Mucosa of stomach (tissue), 1 donor: Measurements from ENCODE around the gene TBL2.
"Not testable (repeated sequence)": the region's sequence is repeated elsewhere in the genome, so short reads cannot be mapped to it uniquely, and the experiment has no call there.

Experiments used
- H3K27me3 ChIP-seq: one replicate; pipeline ENCODE4 v1.7.0; 2013; ENCODE audit warnings: mild to moderate bottlenecking, low read length; ENCODE audit not compliant: control insufficient read depth, insufficient read depth
- H3K36me3 ChIP-seq: one replicate; pipeline ENCODE4 v1.7.0; 2013; ENCODE audit warnings: low read length; ENCODE audit not compliant: control insufficient read depth, insufficient read depth
- H3K4me1 ChIP-seq: one replicate; pipeline ENCODE4 v1.7.0; 2013; ENCODE audit warnings: mild to moderate bottlenecking, low read length; ENCODE audit not compliant: control insufficient read depth, insufficient read depth
- H3K4me3 ChIP-seq: one replicate; pipeline ENCODE4 v1.7.0; 2013; ENCODE audit warnings: low read length
- H3K9ac ChIP-seq: one replicate; pipeline ENCODE4 v1.7.0; 2013; ENCODE audit warnings: mild to moderate bottlenecking, low read length, moderate library complexity
- H3K9me3 ChIP-seq: one replicate; pipeline ENCODE4 v1.7.0; 2013; ENCODE audit warnings: mild to moderate bottlenecking, low read length, moderate library complexity; ENCODE audit not compliant: control insufficient read depth
- donor health status: Pancreatic carcinoma.

TBL2 gene

GRCh38 chr7:73560109-73560835 is 18.1 kb downstream of the TBL2 start:
- no peaks in the 10 kb centered on the region for H3K9me3 ChIP-seq
- no peaks in the 10 kb centered on the region for H3K27me3 ChIP-seq
- no peak overlapping the region for H3K4me3 ChIP-seq
- H3K9ac ChIP-seq = no peak overlapping the region
- H3K36me3 ChIP-seq = no peaks in the 10 kb centered on the region
- peaks cover 6% of the 10 kb centered on the region for H3K4me1 ChIP-seq

GRCh38 chr7:73557397-73558257 is 20.8 kb downstream of the TBL2 start, which contains the start of gene BCL7B:
TSS of gene BCL7B (minus strand) at chr7:73557690. CDS start at chr7:73557578, 112 bp downstream.
- peak within 1 kb of the TSS; percentile 44 for H3K4me3 ChIP-seq

GRCh38 chr7:73557108-73557396 is 21.3 kb downstream of the TBL2 start:
- no peaks in the 10 kb centered on the region for H3K9me3 ChIP-seq
- no peaks in the 10 kb centered on the region for H3K27me3 ChIP-seq
- H3K4me1 ChIP-seq = peaks cover 5% of the 10 kb centered on the region
- peak overlapping the region; percentile 31 for H3K4me3 ChIP-seq
- H3K9ac ChIP-seq = peak overlapping the region; percentile 91
- H3K36me3 ChIP-seq = peaks cover 3% of the 10 kb centered on the region

More at GRCh38 chr7:73557397-73558257, 20.8 kb downstream of the TBL2 start, which contains the start of gene BCL7B:
- Histone ChIP-seq H3K4me1 (peaks cover 5% of the 10 kb centered on the region), H3K27me3 (no peaks in the 10 kb centered on the region), H3K9me3 (no peaks in the 10 kb centered on the region), H3K36me3 (no peaks in the 10 kb centered on the region), H3K9ac (peak within 1 kb of the TSS; percentile 91)

DNA sequence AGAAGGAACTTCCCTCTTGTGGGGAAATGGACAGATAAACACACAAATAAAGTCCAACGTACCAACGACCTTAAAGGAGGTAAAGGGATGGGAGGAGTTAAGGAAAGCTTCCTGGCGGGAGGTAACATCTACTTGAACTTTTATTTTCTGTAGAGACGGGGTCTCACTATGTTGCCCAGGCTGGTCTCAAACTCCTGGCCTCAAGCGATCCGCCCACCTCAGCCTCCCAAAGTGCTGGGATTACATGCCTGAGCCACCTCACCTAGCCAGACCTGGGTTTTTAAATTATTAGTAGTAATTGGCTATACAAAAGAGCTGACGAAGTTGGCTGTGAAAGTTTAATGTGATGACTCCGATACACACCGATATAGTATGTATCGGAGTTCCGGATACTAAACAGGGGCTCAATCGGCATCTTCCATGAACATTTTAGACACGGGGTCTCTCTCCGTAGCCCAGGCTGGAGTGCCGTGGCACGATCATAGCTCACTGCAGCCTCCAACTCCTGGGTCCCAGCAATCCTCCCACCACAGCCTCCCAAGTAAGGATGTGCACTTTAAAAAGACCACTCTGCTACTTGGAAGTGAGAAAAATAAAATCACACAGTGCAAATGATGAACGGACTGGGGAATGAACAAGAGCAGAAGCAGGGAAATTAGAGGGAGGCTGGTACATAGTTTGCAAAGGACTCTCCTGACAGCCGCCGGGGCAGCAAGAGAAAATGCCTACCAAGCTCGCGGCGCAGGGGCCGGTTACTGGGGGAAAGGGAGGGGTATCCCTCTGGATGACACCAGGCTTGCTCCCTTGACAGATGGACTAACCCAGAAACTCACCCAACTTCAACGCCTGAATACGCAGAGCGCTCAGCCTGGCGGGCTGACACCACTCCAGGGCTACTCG is 21.9 kb downstream of the TBL2 start:
- H3K4me3 ChIP-seq = peak overlapping the region; percentile 31
- peaks cover 5% of the 10 kb centered on the region for H3K4me1 ChIP-seq
- H3K27me3 ChIP-seq = no peaks in the 10 kb centered on the region
- peak overlapping the region; percentile 91 for H3K9ac ChIP-seq
- H3K36me3 ChIP-seq = peaks cover 4% of the 10 kb centered on the region
- no peaks in the 10 kb centered on the region for H3K9me3 ChIP-seq

DNA sequence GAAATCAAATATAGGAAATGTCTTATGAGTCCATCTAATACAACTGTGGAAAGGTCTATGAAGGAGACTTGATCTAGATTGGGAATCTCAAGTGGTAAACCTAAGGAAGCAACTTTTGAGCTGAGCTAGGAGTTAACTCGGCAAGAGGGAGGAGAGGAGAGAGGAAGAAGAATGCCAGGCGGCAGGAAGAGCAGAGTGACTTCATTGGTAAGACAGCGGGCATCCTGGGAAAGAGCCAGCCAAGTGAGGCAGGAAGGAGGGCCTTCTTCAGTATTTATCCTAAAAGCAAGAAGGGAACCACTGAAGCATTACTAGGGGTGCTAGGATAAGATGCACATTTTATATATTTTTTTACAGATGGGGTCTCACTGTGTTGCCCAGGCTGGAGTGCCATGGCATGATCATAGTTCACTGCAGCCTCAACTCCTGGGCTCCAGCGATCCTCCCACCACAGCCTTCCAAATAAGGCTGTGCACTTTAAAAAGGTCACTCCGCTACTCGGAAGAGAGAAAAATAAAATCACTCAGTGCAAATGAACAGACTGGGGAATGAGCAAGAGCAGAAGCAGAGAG is 22.9 kb downstream of the TBL2 start:
- H3K4me3 ChIP-seq = no peak overlapping the region
- peak overlapping the region; percentile 91 for H3K9ac ChIP-seq
- no peaks in the 10 kb centered on the region for H3K27me3 ChIP-seq

GRCh38 chr7:73550093-73550492 is 28.3 kb downstream of the TBL2 start:
- H3K36me3 ChIP-seq, H3K4me3 ChIP-seq, H3K4me1 ChIP-seq, H3K27me3 ChIP-seq, H3K9ac ChIP-seq, H3K9me3 ChIP-seq: not testable (repeated sequence)

More for the DNA sequence above, 22.9 kb downstream of the TBL2 start:
- peaks cover 4% of the 10 kb centered on the region for H3K36me3 ChIP-seq
- H3K9me3 ChIP-seq = no peaks in the 10 kb centered on the region
- H3K4me1 ChIP-seq = peaks cover 5% of the 10 kb centered on the region

DNA sequence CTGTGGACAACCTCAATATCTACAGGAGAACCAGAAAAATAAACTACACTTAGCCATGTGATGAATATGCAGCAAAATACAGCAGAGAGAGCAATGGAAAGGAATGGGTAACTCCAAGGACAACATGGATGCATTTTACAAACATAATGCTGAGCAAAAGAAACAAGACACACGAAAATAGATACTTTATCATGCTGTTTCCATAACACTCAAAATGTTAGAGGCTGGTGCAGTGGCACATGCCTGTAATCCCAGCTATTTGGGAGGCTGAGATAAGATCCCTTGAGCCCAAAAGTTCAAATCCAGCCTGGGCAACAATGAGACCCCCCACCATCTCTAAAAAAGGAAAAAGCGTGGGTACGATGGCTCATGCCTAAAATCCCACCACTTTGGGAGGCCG is 29.2 kb downstream of the TBL2 start:
- H3K27me3 ChIP-seq = no peaks in the 10 kb centered on the region
- H3K4me3 ChIP-seq = no peak overlapping the region
- H3K36me3 ChIP-seq = peaks cover 4% of the 10 kb centered on the region
- H3K9me3 ChIP-seq = no peaks in the 10 kb centered on the region
- no peaks in the 10 kb centered on the region for H3K4me1 ChIP-seq
- no peak overlapping the region for H3K9ac ChIP-seq

- H3K4me1 ChIP-seq = no peaks in the 10 kb centered on the region
- H3K9ac ChIP-seq = no peak overlapping the region
- H3K36me3 ChIP-seq = peaks cover 9% of the 10 kb centered on the region
- H3K4me3 ChIP-seq = no peak overlapping the region
- H3K9me3 ChIP-seq = no peaks in the 10 kb centered on the region
- no peaks in the 10 kb centered on the region for H3K27me3 ChIP-seq
These were observed 30.5 kb downstream of the TBL2 start for GRCh38 chr7:73547841-73548240.

DNA sequence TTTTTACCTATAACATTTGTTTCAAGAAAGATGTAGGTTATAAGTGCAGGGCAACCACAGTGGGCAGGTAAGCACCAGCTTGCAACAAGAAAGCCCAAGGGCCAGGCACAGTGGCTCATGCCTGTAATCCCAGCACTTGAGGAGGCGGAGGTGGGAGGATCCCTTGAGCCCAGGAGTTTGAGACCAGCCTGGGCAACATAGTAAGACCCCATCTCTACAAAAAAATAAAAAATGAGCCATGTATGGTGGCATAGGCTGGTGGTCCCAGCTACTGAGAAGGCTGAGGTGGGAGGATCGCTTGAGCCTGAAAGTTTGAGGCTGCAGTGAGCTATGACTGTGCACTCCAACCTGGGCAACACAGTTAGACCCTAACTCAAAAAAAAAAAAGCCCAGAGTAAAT is 33.7 kb downstream of the TBL2 start:
- H3K9me3 ChIP-seq = no peaks in the 10 kb centered on the region
- no peaks in the 10 kb centered on the region for H3K4me1 ChIP-seq
- no peaks in the 10 kb centered on the region for H3K27me3 ChIP-seq
- H3K4me3 ChIP-seq = no peak overlapping the region
- peaks cover 22% of the 10 kb centered on the region for H3K36me3 ChIP-seq
- H3K9ac ChIP-seq = no peak overlapping the region

GRCh38 chr7:73541722-73542121 is 36.7 kb downstream of the TBL2 start:
- Histone ChIP-seq H3K9ac (no peak overlapping the region), H3K4me3 (no peak overlapping the region), H3K4me1 (no peaks in the 10 kb centered on the region), H3K27me3 (no peaks in the 10 kb centered on the region), H3K36me3 (peaks cover 32% of the 10 kb centered on the region), H3K9me3 (no peaks in the 10 kb centered on the region)

DNA sequence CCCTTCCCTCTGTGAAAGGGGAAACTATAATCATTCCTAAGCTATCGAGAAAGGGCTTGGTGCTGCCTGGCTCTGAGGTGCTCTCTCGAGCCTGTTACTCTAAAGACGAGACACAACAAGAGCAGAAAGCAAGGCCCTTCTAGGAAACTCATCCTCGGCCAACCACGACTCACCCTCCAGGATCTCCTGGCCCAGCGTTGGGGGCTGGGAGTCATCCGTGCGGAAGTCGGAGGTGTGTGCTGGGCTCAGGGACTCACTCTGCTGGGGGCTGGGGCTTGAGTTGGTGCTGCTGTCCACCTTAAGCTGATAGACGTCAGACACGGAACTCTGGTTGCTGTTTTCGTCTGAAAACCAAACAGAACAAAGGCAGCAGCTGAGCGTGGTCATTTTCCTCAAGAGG is 38.7 kb downstream of the TBL2 start:
- Histone ChIP-seq H3K27me3 (no peaks in the 10 kb centered on the region), H3K4me1 (no peaks in the 10 kb centered on the region), H3K36me3 (peaks cover 32% of the 10 kb centered on the region), H3K4me3 (no peak overlapping the region), H3K9me3 (no peaks in the 10 kb centered on the region), H3K9ac (no peak overlapping the region)
